Prostate gland (tissue), 2 donors: ENCODE results near the gene ARMC9.

Experiments used
- POLR2A ChIP-seq: fragments of 450-650 bp; IDR thresholded peaks from one replicate; pipeline ENCODE4 v1.6.1; 2016; ENCODE audit warnings: antibody characterized with exemption, mild to moderate bottlenecking
- TF ChIP-seq, protein P1 (sequence below), 4 experiments: fragments of 200-600 bp in 2 of 4; fragments of 450-650 bp in 2 of 4; sonication (generic) in 2 of 4; IDR thresholded peaks; 1 replicate in 3 of 4; 2 replicates in 1 of 4; pipeline ENCODE4 v1.5.1; 2016 to 2019; ENCODE audit warnings: antibody characterized with exemption in 4 of 4, mild to moderate bottlenecking in 2 of 4, moderate library complexity in 2 of 4

DNA sequence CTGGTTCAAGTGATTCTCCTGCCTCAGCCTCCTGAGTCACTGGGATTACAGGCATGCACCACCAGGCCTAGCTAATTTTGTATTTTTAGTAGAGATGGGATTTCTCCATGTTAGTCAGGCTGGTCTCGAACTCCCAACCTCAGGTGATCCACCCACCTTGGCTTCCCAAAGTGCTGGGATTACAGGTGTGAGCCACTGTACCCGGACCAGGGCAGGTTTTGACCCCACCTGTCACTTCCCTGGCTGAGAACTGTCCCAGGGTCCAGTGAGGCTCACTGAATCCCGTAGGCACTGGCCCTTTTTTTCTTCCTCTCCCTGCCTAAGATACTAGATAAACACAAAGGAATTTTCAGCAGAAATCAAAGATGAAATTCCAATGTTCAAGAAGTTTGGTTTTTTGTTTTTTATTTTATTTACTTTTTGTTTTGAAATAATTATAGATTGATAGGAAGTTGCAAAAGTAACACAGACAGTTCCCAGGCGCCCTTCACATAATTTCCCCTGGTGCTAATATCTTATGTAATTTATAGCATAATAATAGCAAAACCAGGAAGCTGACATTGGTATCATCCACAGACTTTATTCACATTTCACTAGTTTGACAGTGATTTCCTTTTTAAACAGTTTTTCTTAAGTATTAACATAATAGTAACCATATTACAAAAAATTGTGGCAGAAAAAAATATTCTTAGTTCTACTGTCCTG lies 144.7 kb downstream of the ARMC9 start:
- TF ChIP-seq, protein P1, sequence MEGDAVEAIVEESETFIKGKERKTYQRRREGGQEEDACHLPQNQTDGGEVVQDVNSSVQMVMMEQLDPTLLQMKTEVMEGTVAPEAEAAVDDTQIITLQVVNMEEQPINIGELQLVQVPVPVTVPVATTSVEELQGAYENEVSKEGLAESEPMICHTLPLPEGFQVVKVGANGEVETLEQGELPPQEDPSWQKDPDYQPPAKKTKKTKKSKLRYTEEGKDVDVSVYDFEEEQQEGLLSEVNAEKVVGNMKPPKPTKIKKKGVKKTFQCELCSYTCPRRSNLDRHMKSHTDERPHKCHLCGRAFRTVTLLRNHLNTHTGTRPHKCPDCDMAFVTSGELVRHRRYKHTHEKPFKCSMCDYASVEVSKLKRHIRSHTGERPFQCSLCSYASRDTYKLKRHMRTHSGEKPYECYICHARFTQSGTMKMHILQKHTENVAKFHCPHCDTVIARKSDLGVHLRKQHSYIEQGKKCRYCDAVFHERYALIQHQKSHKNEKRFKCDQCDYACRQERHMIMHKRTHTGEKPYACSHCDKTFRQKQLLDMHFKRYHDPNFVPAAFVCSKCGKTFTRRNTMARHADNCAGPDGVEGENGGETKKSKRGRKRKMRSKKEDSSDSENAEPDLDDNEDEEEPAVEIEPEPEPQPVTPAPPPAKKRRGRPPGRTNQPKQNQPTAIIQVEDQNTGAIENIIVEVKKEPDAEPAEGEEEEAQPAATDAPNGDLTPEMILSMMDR (IDR thresholded peaks at IDR 0.05) = no peak
- TF ChIP-seq POLR2A = no peak
